ENCODE data around the gene CHD1.

The CHD1 gene

GRCh38 chr5:98935206-98935605 is 6.4 kb upstream of the CHD1 start:
- peak; percentile 25 for DNase-seq (ENCODE audit: low read depth)

- DNase-seq (ENCODE audit: low read depth) = peak; percentile 32
Measured at GRCh38 chr5:98934546-98934945, 5.7 kb upstream of the CHD1 start.

- no peak for DNase-seq (ENCODE audit: low read depth)
Measured at GRCh38 chr5:98933445-98934072, 4.8 kb upstream of the CHD1 start.

- no peak for DNase-seq (ENCODE audit: low read depth)
Measured at GRCh38 chr5:98930972-98931762, 2.4 kb upstream of the CHD1 start.

- no peak for DNase-seq (ENCODE audit: low read depth)
Measured at GRCh38 chr5:98929710-98930298, 997 bp upstream of the CHD1 start.

GRCh38 chr5:98927989-98928872 is 576 bp downstream of the CHD1 start:
- peak; percentile 69 for DNase-seq (ENCODE audit: low read depth)

- peak; percentile 69 for DNase-seq (ENCODE audit: low read depth)
Measured at GRCh38 chr5:98927242-98927988, 1.4 kb downstream of the CHD1 start.

GRCh38 chr5:98923966-98924365 is 4.8 kb downstream of the CHD1 start:
- no peak for DNase-seq (ENCODE audit: low read depth)

- DNase-seq (ENCODE audit: low read depth) = no peak
Measured at GRCh38 chr5:98921947-98922505, 6.8 kb downstream of the CHD1 start.

- DNase-seq (ENCODE audit: low read depth) = no peak
Measured at GRCh38 chr5:98917433-98917832, 11.4 kb downstream of the CHD1 start.

GRCh38 chr5:98916540-98916939 is 12.3 kb downstream of the CHD1 start:
- no peak for DNase-seq (ENCODE audit: low read depth)

GRCh38 chr5:98913911-98914310 is 14.9 kb downstream of the CHD1 start:
- no peak for DNase-seq (ENCODE audit: low read depth)

- no peak for DNase-seq (ENCODE audit: low read depth)
Measured at GRCh38 chr5:98911280-98912040, 17.3 kb downstream of the CHD1 start.

- peak; percentile 42 for DNase-seq (ENCODE audit: low read depth)
Measured at GRCh38 chr5:98909363-98909762, 19.4 kb downstream of the CHD1 start.

GRCh38 chr5:98907951-98908350 is 20.9 kb downstream of the CHD1 start:
- no peak for DNase-seq (ENCODE audit: low read depth)

- no peak for DNase-seq (ENCODE audit: low read depth)
Measured at GRCh38 chr5:98906756-98907355, 22.0 kb downstream of the CHD1 start.

- peak; percentile 56 for DNase-seq (ENCODE audit: low read depth)
Measured at GRCh38 chr5:98905857-98906688, 22.7 kb downstream of the CHD1 start.

GRCh38 chr5:98904780-98905179 is 24.0 kb downstream of the CHD1 start:
- DNase-seq (ENCODE audit: low read depth) = peak; percentile 22

GRCh38 chr5:98902733-98903132 is 26.1 kb downstream of the CHD1 start:
- peak; percentile 58 for DNase-seq (ENCODE audit: low read depth)
